ENCODE results near the gene HSD17B11. TPM values are rescaled to one million over a fixed set of nuclear protein-coding genes. Genes with fewer than 3 reads are reported as not detected.
"Not testable (repeated sequence)": the region's sequence is repeated elsewhere in the genome, so short reads cannot be mapped to it uniquely, and the experiment has no call there.

Gene HSD17B11
- total RNA-seq, 1 experiment from 2014 or later: 47.4 TPM

GRCh38 chr4:87409420-87409939 is 18.5 kb upstream of the HSD17B11 start:
- H3K4me1 ChIP-seq (ENCODE audit: control insufficient read depth in 1 of 2, insufficient read depth in 2 of 2, low read length in 2 of 2): no peaks in the 10 kb centered on the region
- intact Hi-C loops (cut with micrococcal nuclease): no loop called here
- H3K27ac ChIP-seq (ENCODE audit: low read depth, low read length): no peak overlapping the region
- H3K9me3 ChIP-seq (ENCODE audit: control insufficient read depth in 1 of 2, insufficient read depth in 1 of 2, low read depth in 1 of 2, low read length in 2 of 2): no peaks in the 10 kb centered on the region
- H3K36me3 ChIP-seq (ENCODE audit: control insufficient read depth in 1 of 2, insufficient read depth in 2 of 2, low read length in 2 of 2): no peaks in the 10 kb centered on the region
- H3K9ac ChIP-seq (ENCODE audit: low read length): no peak overlapping the region
- ATAC-seq (no peak), DNase-seq (ENCODE audit: low read depth, low spot score) (no peak)
- no peak for TF ChIP-seq SRF (IDR thresholded peaks at IDR 0.05; ENCODE audit: low read depth)
- TF ChIP-seq, protein P1, sequence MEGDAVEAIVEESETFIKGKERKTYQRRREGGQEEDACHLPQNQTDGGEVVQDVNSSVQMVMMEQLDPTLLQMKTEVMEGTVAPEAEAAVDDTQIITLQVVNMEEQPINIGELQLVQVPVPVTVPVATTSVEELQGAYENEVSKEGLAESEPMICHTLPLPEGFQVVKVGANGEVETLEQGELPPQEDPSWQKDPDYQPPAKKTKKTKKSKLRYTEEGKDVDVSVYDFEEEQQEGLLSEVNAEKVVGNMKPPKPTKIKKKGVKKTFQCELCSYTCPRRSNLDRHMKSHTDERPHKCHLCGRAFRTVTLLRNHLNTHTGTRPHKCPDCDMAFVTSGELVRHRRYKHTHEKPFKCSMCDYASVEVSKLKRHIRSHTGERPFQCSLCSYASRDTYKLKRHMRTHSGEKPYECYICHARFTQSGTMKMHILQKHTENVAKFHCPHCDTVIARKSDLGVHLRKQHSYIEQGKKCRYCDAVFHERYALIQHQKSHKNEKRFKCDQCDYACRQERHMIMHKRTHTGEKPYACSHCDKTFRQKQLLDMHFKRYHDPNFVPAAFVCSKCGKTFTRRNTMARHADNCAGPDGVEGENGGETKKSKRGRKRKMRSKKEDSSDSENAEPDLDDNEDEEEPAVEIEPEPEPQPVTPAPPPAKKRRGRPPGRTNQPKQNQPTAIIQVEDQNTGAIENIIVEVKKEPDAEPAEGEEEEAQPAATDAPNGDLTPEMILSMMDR (IDR thresholded peaks at IDR 0.05 in 2 of 3, conservative IDR thresholded peaks at IDR 0.05 in 1 of 3; ENCODE audit: borderline replicate concordance in 1 of 3, insufficient read depth in 1 of 3, low read depth in 2 of 3, low read length in 2 of 3): no peak
- TF ChIP-seq EZH2phosphoT487 (IDR thresholded peaks at IDR 0.05; ENCODE audit: borderline replicate concordance): no peak
- no peak for TF ChIP-seq CEBPB (IDR thresholded peaks at IDR 0.05; ENCODE audit: low read depth)
- no peak for TF ChIP-seq MAX (IDR thresholded peaks at IDR 0.05)
- TF ChIP-seq RAD21 (IDR thresholded peaks at IDR 0.05; ENCODE audit: low read depth): no peak
- no peak for TF ChIP-seq SP1 (IDR thresholded peaks at IDR 0.05; ENCODE audit: low read depth)
- TF ChIP-seq, protein P2, sequence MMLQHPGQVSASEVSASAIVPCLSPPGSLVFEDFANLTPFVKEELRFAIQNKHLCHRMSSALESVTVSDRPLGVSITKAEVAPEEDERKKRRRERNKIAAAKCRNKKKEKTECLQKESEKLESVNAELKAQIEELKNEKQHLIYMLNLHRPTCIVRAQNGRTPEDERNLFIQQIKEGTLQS (IDR thresholded peaks at IDR 0.05): no peak
- TF ChIP-seq TCF7L2 (IDR thresholded peaks at IDR 0.05; ENCODE audit: borderline replicate concordance, extremely low read depth, insufficient read depth, insufficient read length): no peak
- no peak for TF ChIP-seq CBX3 (IDR thresholded peaks at IDR 0.05; ENCODE audit: low read depth)
- no peak for TF ChIP-seq ZFX (IDR thresholded peaks at IDR 0.05)
- H2AFZ ChIP-seq (ENCODE audit: low read depth, low read length, poor library complexity, severe bottlenecking): no peak overlapping the region
- H3K4me2 ChIP-seq (ENCODE audit: low read length): no peak overlapping the region
- no peaks in the 10 kb centered on the region for H3K79me2 ChIP-seq (ENCODE audit: insufficient read depth, low read length)
- ChIA-PET RAD21 (ENCODE audit: low non-redundant PET in 1 of 2, low total read pairs in 2 of 2, uncharacterized antibody in 2 of 2, unreplicated experiment in 2 of 2) (no interaction called here), CTCF (no interaction called here), POLR2A (no interaction called here)
- BruUV-seq (replicated peaks): no TSS peak
- H3K27me3 ChIP-seq (ENCODE audit: insufficient read depth, low read length): no peaks in the 10 kb centered on the region
- H3K9me2 ChIP-seq (ENCODE audit: insufficient read depth): no peaks in the 10 kb centered on the region
- H3K4me3 ChIP-seq (replicated peaks in 1 of 2; ENCODE audit: low read depth in 1 of 2, low read length in 2 of 2): no peak overlapping the region
- H4K20me1 ChIP-seq (ENCODE audit: insufficient read depth): no peaks in the 10 kb centered on the region

DNA sequence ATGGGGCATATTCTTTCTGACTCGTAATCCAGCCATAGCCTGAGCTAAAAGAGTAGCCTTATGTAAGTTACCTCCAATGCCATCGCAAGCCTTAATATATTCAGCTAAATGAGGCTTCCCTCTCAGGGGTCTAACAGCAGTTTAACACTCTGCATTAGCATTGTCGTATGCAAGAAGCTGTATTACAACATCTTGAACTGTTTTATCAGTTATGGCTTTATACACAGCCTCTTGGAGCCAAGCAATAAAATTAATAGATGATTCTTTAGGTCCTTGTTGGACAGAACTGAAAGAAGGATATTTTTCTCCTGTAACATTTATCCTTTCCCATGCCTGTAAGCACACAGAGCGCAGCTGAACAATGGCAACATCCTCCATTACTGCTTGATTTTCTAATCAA is 15.9 kb upstream of the HSD17B11 start:
- H3K4me1 ChIP-seq (ENCODE audit: control insufficient read depth in 1 of 2, insufficient read depth in 2 of 2, low read length in 2 of 2); CTCF ChIA-PET; H2AFZ ChIP-seq (ENCODE audit: low read depth, low read length, poor library complexity, severe bottlenecking); H3K27ac ChIP-seq (ENCODE audit: low read depth, low read length); H3K36me3 ChIP-seq (ENCODE audit: control insufficient read depth in 1 of 2, insufficient read depth in 2 of 2, low read length in 2 of 2); H3K79me2 ChIP-seq (ENCODE audit: insufficient read depth, low read length); intact Hi-C loops (cut with micrococcal nuclease); H3K4me3 ChIP-seq (replicated peaks in 1 of 2; ENCODE audit: low read depth in 1 of 2, low read length in 2 of 2); H3K9me2 ChIP-seq (ENCODE audit: insufficient read depth); ATAC-seq; DNase-seq (ENCODE audit: low read depth, low spot score); H4K20me1 ChIP-seq (ENCODE audit: insufficient read depth); H3K27me3 ChIP-seq (ENCODE audit: insufficient read depth, low read length); RAD21 ChIA-PET (ENCODE audit: low non-redundant PET in 1 of 2, low total read pairs in 2 of 2, uncharacterized antibody in 2 of 2, unreplicated experiment in 2 of 2); H3K4me2 ChIP-seq (ENCODE audit: low read length); BruUV-seq (replicated peaks); H3K9me3 ChIP-seq (ENCODE audit: control insufficient read depth in 1 of 2, insufficient read depth in 1 of 2, low read depth in 1 of 2, low read length in 2 of 2); H3K9ac ChIP-seq (ENCODE audit: low read length): not testable (repeated sequence)
- POLR2A ChIA-PET: interaction anchor here (1.3 kb wide), 1 partner anchor 13 kb away, joined by 3 read pairs; no protein-coding TSS in a partner anchor
